A549 (cell line): ENCODE measurements around the gene CHCT1. TPM values are rescaled to one million over a fixed set of nuclear protein-coding genes. Genes with fewer than 3 reads are reported as not detected.

Source experiments
- ATAC-seq, 2 experiments: fragments of 200-7000 bp in 1 of 2; fragments of >200 bp in 1 of 2; cut with Nextera tagmentation in 1 of 2; cut with Tn5 transposase in 1 of 2; 3 replicates each; pipeline versions ENCODE4 v1.8.0 to v1.9.1; 2018 to 2020; ENCODE audit warnings: mild to moderate bottlenecking in 1 of 2, moderate library complexity in 1 of 2
- CTCF ChIA-PET: fragments of 300-600 bp; sonication (Branson Sonifier 250); formaldehyde crosslinking; extraction: SDS; loops from one replicate; lab custom pipeline; 2021; ENCODE audit warnings: antibody characterized with exemption, inconsistent platforms; lab: Yijun Ruan, JAX
- POLR2A ChIA-PET: fragments of 350-600 bp; formaldehyde crosslinking; extraction: SDS; loops from one replicate; lab custom pipeline; 2021; ENCODE audit warnings: antibody characterized with exemption, inconsistent platforms; lab: Yijun Ruan, JAX
- DNase-seq, 2 experiments: peaks; one replicate each; pipeline versions ENCODE4 v3.0.0 to v3.0.0-alpha.2; 2011 to 2016; ENCODE audit warnings: low read depth in 1 of 2, low spot score in 1 of 2
- FAIRE-seq: peaks from 2 replicates; lab custom pipeline; 2011; peaks lifted over from hg19 to GRCh38; lab: Jason Lieb, UNC
- H3K27ac ChIP-seq, 2 experiments: fragments of >200 bp; sonication (Bioruptor Twin); formaldehyde crosslinking; 3 replicates each; pipeline ENCODE4 v1.5.1; 2016 to 2017
- H3K4me1 ChIP-seq: fragments of >200 bp; sonication (Bioruptor Twin); formaldehyde crosslinking; 3 replicates; pipeline ENCODE4 v1.6.1; 2016
- H3K4me2 ChIP-seq: fragments of >200 bp; sonication (Bioruptor Twin); formaldehyde crosslinking; 3 replicates; pipeline ENCODE4 v1.6.1; 2016
- H3K4me3 ChIP-seq: fragments of >200 bp; sonication (Bioruptor Twin); formaldehyde crosslinking; 3 replicates; pipeline ENCODE4 v1.5.1; 2016
- H3K9me3 ChIP-seq: fragments of >200 bp; sonication (Bioruptor Twin); formaldehyde crosslinking; 3 replicates; pipeline ENCODE4 v1.6.1; 2016
- CEBPB ChIP-seq, 2 experiments: fragments of >200 bp in 1 of 2; sonication (Bioruptor Twin) in 1 of 2; formaldehyde crosslinking in 1 of 2; IDR thresholded peaks; 2 replicates each; pipeline ENCODE4 v1.6.1; 2012 to 2016
- EHF ChIP-seq: fragments of 250-450 bp; sonication (Bioruptor Pico); IDR thresholded peaks from 2 replicates; pipeline ENCODE4 v1.5.0; 2020; ENCODE audit warnings: mild to moderate bottlenecking
- EHMT2 ChIP-seq: fragments of 200-600 bp; sonication (generic); IDR thresholded peaks from 2 replicates; pipeline ENCODE4 v1.6.1; 2016; ENCODE audit warnings: antibody characterized with exemption, low read depth, mild to moderate bottlenecking, moderate library complexity
- EP300 ChIP-seq, 2 experiments: fragments of >200 bp; sonication (Bioruptor Twin); formaldehyde crosslinking; IDR thresholded peaks; 2 replicates in 1 of 2; 3 replicates in 1 of 2; pipeline ENCODE4 v1.6.1; 2016 to 2017
- HEYL ChIP-seq: fragments of 250-450 bp; sonication (Bioruptor Pico); IDR thresholded peaks from 2 replicates; pipeline ENCODE4 v1.8.0; 2021; ENCODE audit warnings: mild to moderate bottlenecking, moderate library complexity
- HOXB13 ChIP-seq: fragments of 250-450 bp; sonication (Bioruptor Pico); IDR thresholded peaks from 2 replicates; pipeline ENCODE4 v1.5.0; 2020; ENCODE audit warnings: low read depth, mild to moderate bottlenecking, moderate library complexity
- MAFK ChIP-seq: fragments of 450-650 bp; IDR thresholded peaks from 2 replicates; pipeline ENCODE4 v1.6.1; 2014; ENCODE audit not compliant: partially characterized antibody
- MAZ ChIP-seq: fragments of 150-350 bp; IDR thresholded peaks from 2 replicates; pipeline ENCODE4 v1.6.1; 2014; ENCODE audit warnings: antibody characterized with exemption, low read depth, low read length, borderline replicate concordance
- PHF8 ChIP-seq: fragments of 200-600 bp; sonication (generic); IDR thresholded peaks from 2 replicates; pipeline ENCODE4 v1.6.1; 2016; ENCODE audit warnings: low read depth, mild to moderate bottlenecking, antibody characterized with exemption, moderate library complexity, borderline replicate concordance
- POLR2A ChIP-seq: IDR thresholded peaks from 2 replicates; pipeline ENCODE4 v1.6.1; 2012; ENCODE audit warnings: mild to moderate bottlenecking, low read length
- RCOR1 ChIP-seq: fragments of 150-350 bp; IDR thresholded peaks from 2 replicates; pipeline ENCODE4 v1.6.1; 2014; ENCODE audit warnings: antibody characterized with exemption, low read length, low read depth
- TP53 ChIP-seq: fragments of 250-450 bp; sonication (Bioruptor Pico); IDR thresholded peaks from 2 replicates; pipeline ENCODE4 v1.5.0; 2021; ENCODE audit warnings: mild to moderate bottlenecking, moderate library complexity
- ZC3H11A ChIP-seq: fragments of 450-650 bp; IDR thresholded peaks from 2 replicates; pipeline ENCODE4 v1.6.1; 2014; ENCODE audit warnings: antibody characterized with exemption, mild to moderate bottlenecking
- ZSCAN20 ChIP-seq: fragments of 250-450 bp; sonication (Bioruptor Pico); IDR thresholded peaks from 2 replicates; pipeline ENCODE4 v1.8.0; 2022; ENCODE audit warnings: mild to moderate bottlenecking, moderate library complexity
- WGBS: methylation state at CpG from one replicate; pipeline ENCODE4 v1.1.6; 2017; ENCODE audit errors: missing lambda C conversion rate; 5-methylcytosine and 5-hydroxymethylcytosine counted together
- polyA plus RNA-seq, 4 experiments: library from polyadenylated mRNA; depleted of rRNA in 3 of 4; stranded (reverse); fragments of >200 nt; fragmentation: RNase III in 1 of 4; extraction: RNeasy Plus Mini Kit Qiagen cat#74134 plus additional on column Dnase treatment in 1 of 4; gene quantifications; 2 replicates in 3 of 4; 3 replicates in 1 of 4; pipeline ENCODE4 v1.2.3, GENCODE V29; 2011 to 2017
- TF ChIP-seq, protein P1 (sequence below): fragments of >200 bp; sonication (Bioruptor Twin); formaldehyde crosslinking; IDR thresholded peaks from 3 replicates; pipeline ENCODE4 v1.6.1; 2016
- TF ChIP-seq, protein P2 (sequence below): fragments of 200-600 bp; sonication (generic); IDR thresholded peaks from 2 replicates; pipeline ENCODE4 v1.6.1; 2016; ENCODE audit warnings: antibody characterized with exemption, mild to moderate bottlenecking, moderate library complexity

Gene CHCT1
- polyA plus RNA-seq, 2 of the 4 experiments (the other 2 are of a cell fraction): 0.10 TPM; not detected in 1

GRCh38 chr17:60396412-60396811, 25.9 kb upstream of the CHCT1 start (continued):
- TF ChIP-seq HEYL (CRISPR knock-in tag): no peak
- TF ChIP-seq ZC3H11A: no peak
- no peak for TF ChIP-seq MAFK

DNA sequence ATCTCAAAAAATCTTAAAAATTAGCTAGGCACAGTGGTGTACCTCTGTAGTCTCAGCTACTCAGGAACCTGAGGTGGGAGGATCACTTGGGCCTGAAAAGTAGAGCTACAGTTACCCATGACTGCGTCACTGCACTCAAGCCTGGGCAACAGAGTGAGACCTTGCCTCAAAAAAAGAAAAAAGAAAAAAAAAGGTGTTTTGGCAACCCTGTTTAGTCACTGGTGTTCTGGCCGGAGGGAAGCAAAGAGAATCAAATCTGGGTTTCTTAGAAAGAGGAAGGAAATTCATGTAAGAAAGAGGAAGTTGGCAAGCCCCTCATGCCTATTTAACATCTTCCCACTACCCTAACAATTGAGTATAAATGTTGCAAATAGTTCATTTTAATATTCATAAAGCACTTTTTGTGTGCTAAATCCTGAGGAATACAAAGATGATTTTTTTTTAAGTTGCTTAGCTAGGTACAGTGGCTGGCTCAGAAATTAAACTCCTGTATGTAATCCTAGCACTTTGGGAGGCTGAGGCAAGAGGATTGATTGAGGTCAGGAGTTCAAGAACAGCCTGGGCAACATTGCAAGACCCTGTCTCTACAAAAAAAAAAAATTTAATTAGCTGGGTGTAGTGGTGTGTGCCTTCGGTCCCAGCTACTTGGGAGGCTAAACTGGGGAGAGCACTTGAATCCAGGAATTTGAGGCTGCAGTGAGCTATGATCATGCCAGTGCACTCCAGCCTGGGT, 23.9 kb upstream of the CHCT1 start:
- Histone ChIP-seq H3K9me3 (no peaks in the 10 kb centered on the region), H3K4me1 (peaks cover 3% of the 10 kb centered on the region), H3K27ac (no peak overlapping the region), H3K4me2 (no peak overlapping the region)
- DNase-seq (no peak), ATAC-seq (no peak), FAIRE-seq (no peak)
- CTCF ChIA-PET: interaction anchor here (0.7 to 4.2 kb wide), 5 partner anchors 9 to 43 kb away, joined by 3 to 22 read pairs (median 4); partner anchors contain the start of gene CHCT1
- POLR2A ChIA-PET: no interaction called here
- TF ChIP-seq EP300 (IDR thresholded peaks at IDR 0.05) (no peak), TP53 (CRISPR knock-in tag) (no peak), PHF8 (no peak), EHF (CRISPR knock-in tag) (no peak)
- TF ChIP-seq, protein P1, sequence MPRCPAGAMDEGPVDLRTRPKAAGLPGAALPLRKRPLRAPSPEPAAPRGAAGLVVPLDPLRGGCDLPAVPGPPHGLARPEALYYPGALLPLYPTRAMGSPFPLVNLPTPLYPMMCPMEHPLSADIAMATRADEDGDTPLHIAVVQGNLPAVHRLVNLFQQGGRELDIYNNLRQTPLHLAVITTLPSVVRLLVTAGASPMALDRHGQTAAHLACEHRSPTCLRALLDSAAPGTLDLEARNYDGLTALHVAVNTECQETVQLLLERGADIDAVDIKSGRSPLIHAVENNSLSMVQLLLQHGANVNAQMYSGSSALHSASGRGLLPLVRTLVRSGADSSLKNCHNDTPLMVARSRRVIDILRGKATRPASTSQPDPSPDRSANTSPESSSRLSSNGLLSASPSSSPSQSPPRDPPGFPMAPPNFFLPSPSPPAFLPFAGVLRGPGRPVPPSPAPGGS: no peak
- TF ChIP-seq, all 56 proteins: peak for 0
- 87% methylated on average over 3 of the region's 3 CpGs for WGBS
- no peak overlapping the region for H3K4me3 ChIP-seq

DNA sequence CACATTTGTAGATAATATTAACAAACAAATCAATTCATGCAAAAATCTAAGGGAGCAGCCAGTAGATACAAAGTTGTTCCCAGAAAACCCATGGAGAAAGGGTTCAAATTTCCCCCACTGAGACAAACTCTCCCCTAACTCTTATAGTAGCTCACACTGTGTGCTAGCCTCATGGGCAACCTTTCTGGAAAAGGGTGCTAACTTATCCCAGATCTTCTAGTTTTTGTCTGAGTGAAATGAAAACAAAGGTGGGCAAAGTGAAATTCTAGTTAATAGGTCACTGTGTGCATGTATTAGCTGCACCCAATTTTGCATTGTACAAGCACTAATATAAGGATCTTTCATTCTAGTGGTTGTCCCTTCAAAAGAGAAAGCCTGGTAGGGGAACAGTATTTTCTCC, 20.5 kb upstream of the CHCT1 start:
- H3K4me1 ChIP-seq: no peaks in the 10 kb centered on the region
- no peak for FAIRE-seq
- no peak overlapping the region for H3K4me2 ChIP-seq
- ChIA-PET CTCF (interaction anchor here (0.6 to 4.2 kb wide), 3 partner anchors 20 to 176 kb away, joined by 3 to 22 read pairs (median 4); partner anchors contain the start of gene CHCT1), POLR2A (no interaction called here)
- no peak overlapping the region for H3K4me3 ChIP-seq
- H3K27ac ChIP-seq: no peak overlapping the region
- TF ChIP-seq POLR2A (no peak), MAZ (no peak), CEBPB (IDR thresholded peaks at IDR 0.05) (no peak), EHF (CRISPR knock-in tag) (no peak)
- TF ChIP-seq, protein P1: no peak
- TF ChIP-seq, protein P2, sequence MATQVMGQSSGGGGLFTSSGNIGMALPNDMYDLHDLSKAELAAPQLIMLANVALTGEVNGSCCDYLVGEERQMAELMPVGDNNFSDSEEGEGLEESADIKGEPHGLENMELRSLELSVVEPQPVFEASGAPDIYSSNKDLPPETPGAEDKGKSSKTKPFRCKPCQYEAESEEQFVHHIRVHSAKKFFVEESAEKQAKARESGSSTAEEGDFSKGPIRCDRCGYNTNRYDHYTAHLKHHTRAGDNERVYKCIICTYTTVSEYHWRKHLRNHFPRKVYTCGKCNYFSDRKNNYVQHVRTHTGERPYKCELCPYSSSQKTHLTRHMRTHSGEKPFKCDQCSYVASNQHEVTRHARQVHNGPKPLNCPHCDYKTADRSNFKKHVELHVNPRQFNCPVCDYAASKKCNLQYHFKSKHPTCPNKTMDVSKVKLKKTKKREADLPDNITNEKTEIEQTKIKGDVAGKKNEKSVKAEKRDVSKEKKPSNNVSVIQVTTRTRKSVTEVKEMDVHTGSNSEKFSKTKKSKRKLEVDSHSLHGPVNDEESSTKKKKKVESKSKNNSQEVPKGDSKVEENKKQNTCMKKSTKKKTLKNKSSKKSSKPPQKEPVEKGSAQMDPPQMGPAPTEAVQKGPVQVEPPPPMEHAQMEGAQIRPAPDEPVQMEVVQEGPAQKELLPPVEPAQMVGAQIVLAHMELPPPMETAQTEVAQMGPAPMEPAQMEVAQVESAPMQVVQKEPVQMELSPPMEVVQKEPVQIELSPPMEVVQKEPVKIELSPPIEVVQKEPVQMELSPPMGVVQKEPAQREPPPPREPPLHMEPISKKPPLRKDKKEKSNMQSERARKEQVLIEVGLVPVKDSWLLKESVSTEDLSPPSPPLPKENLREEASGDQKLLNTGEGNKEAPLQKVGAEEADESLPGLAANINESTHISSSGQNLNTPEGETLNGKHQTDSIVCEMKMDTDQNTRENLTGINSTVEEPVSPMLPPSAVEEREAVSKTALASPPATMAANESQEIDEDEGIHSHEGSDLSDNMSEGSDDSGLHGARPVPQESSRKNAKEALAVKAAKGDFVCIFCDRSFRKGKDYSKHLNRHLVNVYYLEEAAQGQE: no peak
- H3K9me3 ChIP-seq: no peaks in the 10 kb centered on the region
- DNase-seq: no peak
- no peak for ATAC-seq

- 58% methylated on average over 3 of the region's 3 CpGs for WGBS
- DNase-seq (no peak), ATAC-seq (no peak), FAIRE-seq (no peak)
- no peak for TF ChIP-seq ZSCAN20 (CRISPR knock-in tag)
- no peak for TF ChIP-seq TP53 (CRISPR knock-in tag)
- no peak for TF ChIP-seq RCOR1
- no peak for TF ChIP-seq EHMT2
- no peak for TF ChIP-seq HOXB13 (CRISPR knock-in tag)
- Histone ChIP-seq H3K27ac (no peak overlapping the region), H3K4me3 (no peak overlapping the region), H3K4me2 (no peak overlapping the region), H3K9me3 (no peaks in the 10 kb centered on the region), H3K4me1 (no peaks in the 10 kb centered on the region)
- ChIA-PET CTCF (interaction anchor here (0.9 to 1.3 kb wide), 2 partner anchors 11 to 18 kb away, joined by 3 read pairs; partner anchors contain the start of gene USP32), POLR2A (no interaction called here)
These were observed 18.8 kb upstream of the CHCT1 start for GRCh38 chr17:60403523-60403810.
